ENCODE data around the gene THBS2.

THBS2 gene

GRCh38 chr6:169251822-169252504 is 1.7 kb downstream of the THBS2 start:
- Histone ChIP-seq H3K4me1 (ENCODE audit: insufficient read depth, poor library complexity, severe bottlenecking) (peaks cover 9% of the 10 kb centered on the region), H3K27me3 (ENCODE audit: insufficient read depth, poor library complexity, severe bottlenecking) (no peaks in the 10 kb centered on the region), H3K27ac (ENCODE audit: poor library complexity, severe bottlenecking) (no peak overlapping the region), H3K36me3 (ENCODE audit: low read depth) (no peaks in the 10 kb centered on the region), H3K4me3 (ENCODE audit: severe bottlenecking) (no peak overlapping the region), H3K9me3 (ENCODE audit: severe bottlenecking) (no peaks in the 10 kb centered on the region)
- ATAC-seq (ENCODE audit: low read depth), result no peak
- TF ChIP-seq CTCF (IDR thresholded peaks at IDR 0.05; ENCODE audit: poor library complexity, severe bottlenecking), result no peak
- DNase-seq (ENCODE audit: low spot score), result no peak

- no peak overlapping the region for H3K27ac ChIP-seq (ENCODE audit: poor library complexity, severe bottlenecking)
- H3K4me3 ChIP-seq (ENCODE audit: severe bottlenecking), result no peak overlapping the region
- no peaks in the 10 kb centered on the region for H3K27me3 ChIP-seq (ENCODE audit: insufficient read depth, poor library complexity, severe bottlenecking)
- DNase-seq (ENCODE audit: low spot score) (no peak), ATAC-seq (ENCODE audit: low read depth) (no peak)
- H3K9me3 ChIP-seq (ENCODE audit: severe bottlenecking), result no peaks in the 10 kb centered on the region
- no peaks in the 10 kb centered on the region for H3K36me3 ChIP-seq (ENCODE audit: low read depth)
- no peak for TF ChIP-seq CTCF (IDR thresholded peaks at IDR 0.05; ENCODE audit: poor library complexity, severe bottlenecking)
- H3K4me1 ChIP-seq (ENCODE audit: insufficient read depth, poor library complexity, severe bottlenecking), result peaks cover 9% of the 10 kb centered on the region
Observed at GRCh38 chr6:169251371-169251802, 2.3 kb downstream of the THBS2 start.

GRCh38 chr6:169250660-169251059 is 3.0 kb downstream of the THBS2 start:
- Histone ChIP-seq H3K36me3 (ENCODE audit: low read depth) (no peaks in the 10 kb centered on the region), H3K27me3 (ENCODE audit: insufficient read depth, poor library complexity, severe bottlenecking) (no peaks in the 10 kb centered on the region)
- no peak for DNase-seq (ENCODE audit: low spot score)

GRCh38 chr6:169249057-169249456 is 4.6 kb downstream of the THBS2 start:
- no peak overlapping the region for H3K27ac ChIP-seq (ENCODE audit: poor library complexity, severe bottlenecking)
- DNase-seq (ENCODE audit: low spot score) (no peak), ATAC-seq (ENCODE audit: low read depth) (no peak)
- no peaks in the 10 kb centered on the region for H3K9me3 ChIP-seq (ENCODE audit: severe bottlenecking)
- no peaks in the 10 kb centered on the region for H3K36me3 ChIP-seq (ENCODE audit: low read depth)
- no peak for TF ChIP-seq CTCF (IDR thresholded peaks at IDR 0.05; ENCODE audit: poor library complexity, severe bottlenecking)
- H3K27me3 ChIP-seq (ENCODE audit: insufficient read depth, poor library complexity, severe bottlenecking), result no peaks in the 10 kb centered on the region
- peaks cover 9% of the 10 kb centered on the region for H3K4me1 ChIP-seq (ENCODE audit: insufficient read depth, poor library complexity, severe bottlenecking)
- no peak overlapping the region for H3K4me3 ChIP-seq (ENCODE audit: severe bottlenecking)

More at GRCh38 chr6:169250660-169251059, 3.0 kb downstream of the THBS2 start:
- H3K9me3 ChIP-seq (ENCODE audit: severe bottlenecking), result no peaks in the 10 kb centered on the region
- peak; percentile 94 for ATAC-seq (ENCODE audit: low read depth)
- H3K27ac ChIP-seq (ENCODE audit: poor library complexity, severe bottlenecking), result no peak overlapping the region
- H3K4me1 ChIP-seq (ENCODE audit: insufficient read depth, poor library complexity, severe bottlenecking), result peaks cover 9% of the 10 kb centered on the region
- no peak for TF ChIP-seq CTCF (IDR thresholded peaks at IDR 0.05; ENCODE audit: poor library complexity, severe bottlenecking)
- no peak overlapping the region for H3K4me3 ChIP-seq (ENCODE audit: severe bottlenecking)

GRCh38 chr6:169248521-169248971 is 5.1 kb downstream of the THBS2 start:
- Histone ChIP-seq H3K4me1 (ENCODE audit: insufficient read depth, poor library complexity, severe bottlenecking) (peaks cover 9% of the 10 kb centered on the region), H3K9me3 (ENCODE audit: severe bottlenecking) (no peaks in the 10 kb centered on the region), H3K27me3 (ENCODE audit: insufficient read depth, poor library complexity, severe bottlenecking) (no peaks in the 10 kb centered on the region), H3K4me3 (ENCODE audit: severe bottlenecking) (no peak overlapping the region), H3K36me3 (ENCODE audit: low read depth) (no peaks in the 10 kb centered on the region), H3K27ac (ENCODE audit: poor library complexity, severe bottlenecking) (no peak overlapping the region)
- ATAC-seq (ENCODE audit: low read depth) (no peak), DNase-seq (ENCODE audit: low spot score) (peak; percentile 65)
- no peak for TF ChIP-seq CTCF (IDR thresholded peaks at IDR 0.05; ENCODE audit: poor library complexity, severe bottlenecking)

All from RWPE2 (cell line).